Left renal cortex interstitium (tissue), 4 donors: ENCODE results near the gene SCYGR8. TPM values are rescaled to one million over a fixed set of nuclear protein-coding genes. Genes with fewer than 3 reads are reported as not detected.
"Not testable (repeated sequence)": the region's sequence is repeated elsewhere in the genome, so short reads cannot be mapped to it uniquely, and the experiment has no call there.

Source experiments
- DNase-seq, 4 donors: peaks; one replicate each; pipeline ENCODE4 v3.0.0-alpha.2; 2013; ENCODE audit warnings: low read depth in 4 of 4, low spot score in 2 of 4, missing footprints in 1 of 4
- polyA plus RNA-seq, 4 donors: library from polyadenylated mRNA; unstranded; fragments of 120-200 nt; gene quantifications; one replicate each; pipeline ENCODE4 v1.2.1, GENCODE V29; 2013; ENCODE audit not compliant: insufficient read length in 4 of 4

SCYGR8 gene
- not detected for polyA plus RNA-seq

DNA sequence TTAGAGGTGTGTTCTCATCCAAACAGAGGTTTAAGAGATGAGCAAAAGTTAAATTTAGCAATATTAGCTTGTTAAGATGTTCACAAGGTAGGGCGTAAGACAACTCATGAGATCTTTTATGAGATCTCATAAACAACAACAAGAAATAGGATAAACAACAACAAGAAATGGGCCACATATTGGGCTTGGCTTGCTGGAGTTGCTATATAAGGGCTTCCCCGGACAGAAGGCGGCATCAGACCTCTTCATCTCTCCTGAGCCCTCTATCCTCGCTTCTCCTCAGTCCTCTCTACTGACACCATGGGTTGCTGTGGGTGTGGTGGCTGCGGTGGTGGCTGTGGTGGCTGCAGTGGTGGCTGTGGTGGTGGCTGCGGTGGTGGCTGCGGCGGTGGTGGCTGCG, at the start of gene SCYGR8:
SCYGR8 (plus strand) TSS at position 301 of the 400 bp plus-strand sequence; CDS start at position 301, 0 bp downstream.
- DNase-seq = no peak

GRCh38 chr2:227696990-227697679, 48.6 kb upstream of the SCYGR8 start:
- no peak for DNase-seq

GRCh38 chr2:227701556-227701955, 44.1 kb upstream of the SCYGR8 start:
- DNase-seq = no peak

GRCh38 chr2:227703280-227703732, 42.4 kb upstream of the SCYGR8 start:
- DNase-seq = no peak

DNA sequence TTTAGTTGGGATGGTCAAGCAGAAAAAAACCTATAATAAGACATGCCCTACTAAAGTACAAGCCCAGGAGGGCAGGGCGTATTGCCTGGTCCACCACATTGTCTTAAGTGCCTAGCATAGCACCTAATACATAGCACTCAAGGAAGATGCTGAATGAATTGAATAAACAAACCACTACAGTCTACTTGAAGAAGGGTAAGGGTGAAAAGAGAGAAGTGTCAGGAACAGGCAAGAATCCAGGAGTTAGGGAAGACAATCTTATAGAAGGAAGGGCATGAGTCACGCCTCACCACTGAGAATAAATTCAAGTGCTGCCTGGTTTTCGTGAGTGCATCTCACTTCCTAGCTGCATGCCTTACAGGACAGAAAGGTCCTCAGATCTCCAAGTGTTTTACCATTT, 41.7 kb upstream of the SCYGR8 start:
- no peak for DNase-seq

- DNase-seq = no peak
These were observed 38.8 kb upstream of the SCYGR8 start for GRCh38 chr2:227706859-227707258.

- DNase-seq = no peak
These were observed 38.3 kb upstream of the SCYGR8 start for GRCh38 chr2:227707390-227707789.

DNA sequence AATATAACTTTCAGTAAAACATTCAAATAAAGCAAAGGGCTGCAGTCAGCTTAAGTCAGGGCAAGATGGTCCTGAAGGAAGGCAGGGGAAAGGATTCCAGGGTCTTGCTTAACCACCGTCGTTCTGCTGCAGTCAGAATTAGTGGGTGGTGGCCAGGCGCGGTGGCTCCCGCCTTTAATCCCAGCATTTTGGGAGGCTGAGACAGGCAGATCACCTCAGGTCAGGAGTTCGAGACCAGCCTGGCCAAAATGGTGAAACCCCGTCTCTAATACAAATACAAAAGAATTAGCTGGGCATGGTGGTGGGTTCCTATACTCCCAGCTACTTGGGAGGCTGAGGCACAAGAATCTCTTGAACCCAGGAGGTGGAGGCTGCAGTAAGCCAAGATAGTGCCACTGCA, 34.7 kb upstream of the SCYGR8 start:
- DNase-seq = no peak

GRCh38 chr2:227713291-227713690, 32.4 kb upstream of the SCYGR8 start:
- DNase-seq = no peak

GRCh38 chr2:227716501-227716900, 29.2 kb upstream of the SCYGR8 start:
- no peak for DNase-seq

- DNase-seq = peak; percentile 34 to 63 (median 50)
These were observed 27.8 kb upstream of the SCYGR8 start, which contains the start of gene SLC19A3 for GRCh38 chr2:227717687-227718567. Gene SLC19A3 (minus strand): TSS chr2:227718028. CDS start chr2:227702318, 15,710 bp downstream.

DNA sequence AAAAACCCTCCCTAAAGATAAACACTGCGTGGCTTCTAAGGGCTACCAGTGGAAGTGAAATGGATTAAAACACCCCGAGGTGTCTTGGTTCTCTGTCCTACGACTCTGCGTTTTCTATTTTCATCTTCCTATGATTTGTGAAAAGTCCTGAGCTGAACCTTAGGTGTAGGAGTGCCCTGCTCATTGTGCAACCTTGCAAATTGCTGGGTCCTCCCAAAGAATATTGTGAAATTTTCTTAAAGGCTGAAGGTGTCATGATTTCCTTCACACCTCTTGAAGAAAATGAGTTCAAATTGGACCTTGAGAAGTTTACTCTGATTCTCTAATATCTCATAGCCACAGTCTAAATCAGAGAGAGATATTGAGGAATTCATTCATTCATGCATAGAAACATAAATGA, 26.1 kb upstream of the SCYGR8 start:
- no peak for DNase-seq

DNA sequence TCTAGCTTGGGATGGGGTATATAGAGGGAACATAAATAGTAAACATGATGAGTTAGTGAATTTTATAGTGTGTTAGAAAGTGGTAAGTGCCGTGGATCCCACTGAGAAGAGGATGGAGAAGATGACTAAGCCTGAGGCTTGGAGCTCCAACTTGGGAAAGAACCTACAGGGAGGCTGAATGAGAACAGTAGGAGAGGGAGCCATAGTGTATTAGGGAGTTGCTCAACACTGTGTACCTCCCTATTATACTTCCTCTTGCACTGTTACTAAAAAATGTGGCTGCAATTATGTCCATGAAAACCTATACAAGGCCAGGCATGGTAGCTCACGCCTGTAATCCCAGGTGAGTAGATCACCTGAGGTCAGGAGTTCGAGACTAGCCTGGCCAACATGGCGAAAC, 25.0 kb upstream of the SCYGR8 start:
- no peak for DNase-seq

DNA sequence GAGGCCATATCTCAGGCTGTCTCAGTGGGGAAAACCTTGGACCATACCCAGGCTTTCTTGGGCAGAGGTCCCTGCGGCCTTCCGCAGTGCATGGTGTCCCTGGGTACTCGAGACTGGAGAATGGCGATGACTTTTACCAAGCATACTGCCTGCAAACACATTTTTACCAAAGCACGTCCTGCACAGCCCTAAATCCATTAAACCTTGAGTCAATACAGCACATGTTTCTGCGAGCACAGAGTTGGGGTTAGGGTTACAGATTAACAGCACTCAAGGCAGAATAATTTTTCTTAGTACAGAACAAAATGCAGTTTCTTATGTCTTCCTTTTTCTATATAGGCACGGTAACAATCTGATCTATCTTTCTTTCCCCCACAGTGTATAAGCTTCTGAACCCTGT, 22.9 kb upstream of the SCYGR8 start:
- DNase-seq = not testable (repeated sequence)

- no peak for DNase-seq
These were observed 21.2 kb upstream of the SCYGR8 start, which contains the start of gene SCYGR6 for GRCh38 chr2:227724394-227725039. Gene SCYGR6 (minus strand): TSS chr2:227724757. CDS start chr2:227724757, 0 bp downstream.

DNA sequence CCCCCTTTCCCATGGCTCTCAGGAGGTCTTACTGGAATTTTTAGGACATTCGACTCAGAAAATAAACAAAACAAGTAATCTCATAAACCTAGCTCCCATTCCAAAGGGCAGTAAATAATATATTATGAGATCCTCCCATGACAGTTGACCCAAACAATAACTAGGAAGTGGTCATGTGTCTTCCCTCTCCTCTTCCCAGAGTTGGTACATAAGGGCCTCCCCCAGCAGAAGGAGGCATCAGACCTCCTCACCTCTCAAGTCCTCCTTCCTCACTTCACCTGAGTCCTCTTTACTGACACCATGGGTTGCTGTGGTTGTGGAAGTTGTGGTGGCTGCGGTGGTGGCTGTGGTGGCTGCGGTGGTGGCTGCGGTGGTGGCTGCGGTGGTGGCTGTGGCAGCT, 17.7 kb upstream of the SCYGR8 start, which contains the start of gene SCYGR7:
SCYGR7 (plus strand) TSS at position 301 of the 400 bp plus-strand sequence; CDS start at position 301, 0 bp downstream.
- no peak for DNase-seq

- no peak for DNase-seq
These were observed 6.3 kb upstream of the SCYGR8 start for GRCh38 chr2:227739351-227739750.

DNA sequence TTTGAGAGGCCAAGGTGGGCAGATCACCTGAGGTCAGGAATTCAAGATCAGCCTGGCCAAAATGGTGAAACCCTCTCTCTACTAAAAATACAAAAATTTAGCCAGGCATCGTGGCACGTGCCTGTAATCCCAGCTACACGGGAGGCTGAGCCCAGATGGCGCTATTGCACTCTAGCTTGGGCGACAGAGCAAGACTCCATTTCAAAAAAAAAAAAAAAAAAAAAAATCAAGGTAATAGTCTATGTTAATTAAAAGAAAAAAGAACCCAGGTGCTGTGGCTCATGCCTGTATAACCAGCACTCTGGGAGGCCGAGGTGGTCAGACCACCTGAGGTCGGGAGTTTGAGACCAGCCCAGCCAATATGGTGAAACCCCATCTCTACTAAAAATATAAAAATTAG, 5.0 kb upstream of the SCYGR8 start:
- not testable (repeated sequence) for DNase-seq

- DNase-seq = no peak
These were observed 2.4 kb downstream of the SCYGR8 start for GRCh38 chr2:227748079-227748478.

DNA sequence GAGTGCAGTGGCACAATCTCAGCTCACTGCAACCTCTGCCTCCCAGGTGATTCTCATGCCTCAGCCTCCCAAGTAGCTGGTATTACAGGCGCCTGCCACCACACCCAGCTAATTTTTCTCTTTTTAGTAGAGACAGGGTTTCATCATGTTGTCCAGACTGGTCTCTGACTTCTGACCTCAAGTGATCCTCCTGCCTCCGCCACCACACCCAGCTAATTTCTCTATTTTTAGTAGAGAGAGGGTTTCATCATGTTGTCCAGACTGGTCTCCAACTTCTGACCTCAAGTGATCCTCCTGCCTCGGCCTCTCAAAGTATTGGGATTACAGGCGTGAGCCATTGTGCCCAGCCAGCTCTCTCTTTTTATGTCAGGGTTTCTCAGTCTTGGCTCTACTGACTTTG, 10.6 kb downstream of the SCYGR8 start:
- not testable (repeated sequence) for DNase-seq
